Activated effector memory CD4-positive, alpha-beta T cell treated with Interleukin-2 at 50 U/mL for 16 hours (primary cell): ENCODE data around the gene RAC2.

ENCODE experiments used
- DNase-seq: peaks from one replicate; pipeline ENCODE4 v3.0.0-alpha.2; 2020

RAC2 gene

GRCh38 chr22:37244114-37244921 is at the start of gene RAC2:
Gene RAC2, minus strand, starts transcription at chr22:37244269. Its CDS starts 121 bp downstream, at chr22:37244148.
- peak; percentile 86 for DNase-seq

- no peak for DNase-seq
Measured at GRCh38 chr22:37293172-37293571, 49.1 kb upstream of the RAC2 start.

GRCh38 chr22:37292641-37293040 is 48.6 kb upstream of the RAC2 start:
- DNase-seq: no peak

GRCh38 chr22:37291559-37292298 is 47.7 kb upstream of the RAC2 start:
- DNase-seq: no peak

GRCh38 chr22:37290737-37291136 is 46.7 kb upstream of the RAC2 start:
- no peak for DNase-seq

- no peak for DNase-seq
Measured at GRCh38 chr22:37289156-37289735, 45.2 kb upstream of the RAC2 start.

- no peak for DNase-seq
Measured at GRCh38 chr22:37288521-37288920, 44.5 kb upstream of the RAC2 start.

GRCh38 chr22:37287550-37287951 is 43.5 kb upstream of the RAC2 start:
- DNase-seq: no peak

GRCh38 chr22:37285937-37286336 is 41.9 kb upstream of the RAC2 start:
- no peak for DNase-seq

GRCh38 chr22:37284805-37285355 is 40.8 kb upstream of the RAC2 start:
- peak; percentile 33 for DNase-seq

GRCh38 chr22:37284126-37284804 is 40.2 kb upstream of the RAC2 start:
- no peak for DNase-seq

GRCh38 chr22:37283393-37283937 is 39.4 kb upstream of the RAC2 start:
- DNase-seq: no peak

- DNase-seq: peak; percentile 64
Measured at GRCh38 chr22:37282385-37282677, 38.3 kb upstream of the RAC2 start, which contains the start of gene CYTH4. Gene CYTH4, plus strand, starts transcription at chr22:37282508. Its CDS starts 62 bp downstream, at chr22:37282570.

GRCh38 chr22:37281646-37282384 is 37.7 kb upstream of the RAC2 start:
- no peak for DNase-seq

- DNase-seq: no peak
Measured at GRCh38 chr22:37281195-37281594, 37.1 kb upstream of the RAC2 start.

- no peak for DNase-seq
Measured at GRCh38 chr22:37280718-37281117, 36.6 kb upstream of the RAC2 start.

GRCh38 chr22:37279331-37280181 is 35.5 kb upstream of the RAC2 start:
- no peak for DNase-seq

- DNase-seq: no peak
Measured at GRCh38 chr22:37278261-37278660, 34.2 kb upstream of the RAC2 start.

GRCh38 chr22:37277384-37277783 is 33.3 kb upstream of the RAC2 start:
- DNase-seq: no peak

- DNase-seq: no peak
Measured at GRCh38 chr22:37276776-37277175, 32.7 kb upstream of the RAC2 start.

GRCh38 chr22:37275622-37276021 is 31.6 kb upstream of the RAC2 start:
- DNase-seq: no peak
